Sigmoid colon (tissue), 3 donors: ENCODE data around the gene VIT.

ENCODE experiments used
- CTCF ChIP-seq, 4 experiments: fragments of 450-650 bp in 3 of 4; fragments of 200-600 bp in 1 of 4; IDR thresholded peaks; one replicate each; pipeline ENCODE4 v1.5.1; 2016 to 2019; ENCODE audit warnings: antibody characterized with exemption in 4 of 4, mild to moderate bottlenecking in 3 of 4, moderate library complexity in 2 of 4
- POLR2A ChIP-seq, 2 donors: fragments of 450-650 bp; IDR thresholded peaks; one replicate each; pipeline ENCODE4 v1.6.1; 2016; ENCODE audit warnings: antibody characterized with exemption in 2 of 2, mild to moderate bottlenecking in 2 of 2, moderate library complexity in 2 of 2

DNA sequence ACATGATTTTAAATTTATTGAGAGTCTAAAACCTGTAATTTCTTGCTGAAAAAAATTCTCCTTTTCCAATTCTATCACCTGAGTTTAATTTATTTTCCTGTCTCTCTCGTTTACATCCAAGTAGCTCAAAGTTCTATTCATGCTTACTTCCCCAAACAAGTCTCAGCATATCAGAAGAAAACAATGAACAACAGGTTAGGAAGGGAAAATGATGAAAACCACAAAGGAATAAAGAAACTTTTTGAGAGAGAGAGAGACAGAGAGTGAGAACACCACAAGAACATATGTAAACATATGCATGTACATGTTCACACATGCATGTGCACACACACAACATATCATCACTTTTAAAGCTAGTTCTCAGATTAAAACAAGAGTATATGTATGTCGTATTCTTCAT lies 157.7 kb downstream of the VIT start:
- TF ChIP-seq CTCF (IDR thresholded peaks at IDR 0.05), result no peak
- TF ChIP-seq POLR2A (IDR thresholded peaks at IDR 0.05), result no peak
